Loucy (cell line): ENCODE results near the gene HIF1A.

ENCODE experiments used
- H2AFZ ChIP-seq: fragments of 200-600 bp; sonication (generic); 2 replicates; pipeline ENCODE4 v1.6.0; 2016; ENCODE audit warnings: antibody characterized with exemption, mild to moderate bottlenecking, low read length, moderate library complexity
- H3F3A ChIP-seq: fragments of 200-600 bp; 2 replicates; pipeline ENCODE4 v1.6.0; 2016; ENCODE audit warnings: antibody characterized with exemption, low read depth, mild to moderate bottlenecking
- H3K27me3 ChIP-seq: fragments of 200-600 bp; sonication (generic); 2 replicates; pipeline ENCODE4 v1.6.1; 2014; ENCODE audit warnings: low read length, mild to moderate bottlenecking; ENCODE audit not compliant: insufficient read depth, poor library complexity, severe bottlenecking
- H3K36me3 ChIP-seq: fragments of 200-600 bp; sonication (generic); 2 replicates; pipeline ENCODE4 v1.6.1; 2016; ENCODE audit warnings: low read length; ENCODE audit not compliant: insufficient read depth
- H3K4me1 ChIP-seq: fragments of 200-600 bp; sonication (generic); 2 replicates; pipeline ENCODE4 v1.5.1; 2014; ENCODE audit warnings: low read length, mild to moderate bottlenecking; ENCODE audit not compliant: insufficient read depth, poor library complexity, severe bottlenecking
- H3K4me2 ChIP-seq: fragments of 200-600 bp; sonication (generic); 2 replicates; pipeline ENCODE4 v1.6.0; 2014; ENCODE audit warnings: antibody characterized with exemption, low read length, low read depth, mild to moderate bottlenecking; ENCODE audit not compliant: poor library complexity, severe bottlenecking
- H3K4me3 ChIP-seq: fragments of 200-600 bp; sonication (generic); 2 replicates; pipeline ENCODE4 v1.5.1; 2014; ENCODE audit warnings: low read length, mild to moderate bottlenecking, mixed read lengths; ENCODE audit not compliant: poor library complexity, severe bottlenecking
- H3K79me2 ChIP-seq: fragments of 200-600 bp; sonication (generic); 2 replicates; pipeline ENCODE4 v1.6.1; 2014; ENCODE audit warnings: low read length; ENCODE audit not compliant: insufficient read depth
- H3K9ac ChIP-seq: fragments of 200-600 bp; sonication (generic); 2 replicates; pipeline ENCODE4 v1.6.0; 2014; ENCODE audit warnings: mild to moderate bottlenecking, low read depth, low read length, moderate library complexity; ENCODE audit not compliant: poor library complexity, severe bottlenecking
- H3K9me2 ChIP-seq: fragments of 200-600 bp; sonication (generic); replicated peaks from 2 replicates; pipeline ENCODE4 v1.6.1; 2016; ENCODE audit warnings: low read depth, low read length, mixed read lengths
- H3K9me3 ChIP-seq: fragments of 200-600 bp; sonication (generic); 2 replicates; pipeline ENCODE4 v1.6.1; 2014; ENCODE audit warnings: mild to moderate bottlenecking, antibody characterized with exemption, low read length, low read depth; ENCODE audit not compliant: insufficient read depth
- H4K20me1 ChIP-seq: fragments of 200-600 bp; sonication (generic); 2 replicates; pipeline ENCODE4 v1.6.0; 2014; ENCODE audit warnings: antibody characterized with exemption, low read length, mild to moderate bottlenecking; ENCODE audit not compliant: insufficient read depth, poor library complexity, severe bottlenecking
- EZH2phosphoT487 ChIP-seq: fragments of 200-600 bp; IDR thresholded peaks from 2 replicates; pipeline ENCODE4 v1.6.1; 2018; ENCODE audit warnings: antibody characterized with exemption, mild to moderate bottlenecking, moderate library complexity, borderline replicate concordance
- TF ChIP-seq, protein P1 (sequence below): fragments of 200-600 bp; sonication (generic); conservative IDR thresholded peaks from 2 replicates; pipeline ENCODE4 v1.5.1; 2014; ENCODE audit warnings: mild to moderate bottlenecking, antibody characterized with exemption, low read length

The HIF1A gene

DNA sequence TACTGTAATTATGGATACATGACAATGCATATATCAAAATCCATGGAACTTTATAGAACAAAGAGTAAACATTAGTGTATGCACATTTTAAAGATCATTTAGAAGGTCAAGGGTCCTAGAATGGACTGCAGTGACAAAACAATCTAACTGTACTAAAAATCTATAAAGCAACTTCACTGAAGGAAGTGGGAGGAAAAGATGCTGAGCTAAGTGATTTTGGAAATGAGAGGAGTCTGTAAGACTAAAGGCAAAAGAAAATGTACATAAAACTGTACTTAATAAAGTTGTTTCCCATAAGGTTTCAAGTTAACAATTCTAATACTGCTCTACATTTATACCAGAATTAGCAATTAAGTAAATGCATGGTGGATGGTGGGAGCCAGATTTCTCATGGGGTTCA lies 46.9 kb upstream of the HIF1A start:
- no peaks in the 10 kb centered on the region for H3K9me2 ChIP-seq
- H3K4me1 ChIP-seq: peaks cover 10% of the 10 kb centered on the region
- H3K4me3 ChIP-seq: no peak overlapping the region
- H3F3A ChIP-seq: no peaks in the 10 kb centered on the region
- no peaks in the 10 kb centered on the region for H3K36me3 ChIP-seq
- no peak overlapping the region for H3K4me2 ChIP-seq
- H3K27me3 ChIP-seq: no peaks in the 10 kb centered on the region
- no peak overlapping the region for H2AFZ ChIP-seq
- no peak for TF ChIP-seq EZH2phosphoT487
- TF ChIP-seq, protein P1, sequence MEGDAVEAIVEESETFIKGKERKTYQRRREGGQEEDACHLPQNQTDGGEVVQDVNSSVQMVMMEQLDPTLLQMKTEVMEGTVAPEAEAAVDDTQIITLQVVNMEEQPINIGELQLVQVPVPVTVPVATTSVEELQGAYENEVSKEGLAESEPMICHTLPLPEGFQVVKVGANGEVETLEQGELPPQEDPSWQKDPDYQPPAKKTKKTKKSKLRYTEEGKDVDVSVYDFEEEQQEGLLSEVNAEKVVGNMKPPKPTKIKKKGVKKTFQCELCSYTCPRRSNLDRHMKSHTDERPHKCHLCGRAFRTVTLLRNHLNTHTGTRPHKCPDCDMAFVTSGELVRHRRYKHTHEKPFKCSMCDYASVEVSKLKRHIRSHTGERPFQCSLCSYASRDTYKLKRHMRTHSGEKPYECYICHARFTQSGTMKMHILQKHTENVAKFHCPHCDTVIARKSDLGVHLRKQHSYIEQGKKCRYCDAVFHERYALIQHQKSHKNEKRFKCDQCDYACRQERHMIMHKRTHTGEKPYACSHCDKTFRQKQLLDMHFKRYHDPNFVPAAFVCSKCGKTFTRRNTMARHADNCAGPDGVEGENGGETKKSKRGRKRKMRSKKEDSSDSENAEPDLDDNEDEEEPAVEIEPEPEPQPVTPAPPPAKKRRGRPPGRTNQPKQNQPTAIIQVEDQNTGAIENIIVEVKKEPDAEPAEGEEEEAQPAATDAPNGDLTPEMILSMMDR: no peak
- H3K9me3 ChIP-seq: no peaks in the 10 kb centered on the region
- H4K20me1 ChIP-seq: no peaks in the 10 kb centered on the region
- H3K9ac ChIP-seq: no peak overlapping the region
- H3K79me2 ChIP-seq: no peaks in the 10 kb centered on the region

DNA sequence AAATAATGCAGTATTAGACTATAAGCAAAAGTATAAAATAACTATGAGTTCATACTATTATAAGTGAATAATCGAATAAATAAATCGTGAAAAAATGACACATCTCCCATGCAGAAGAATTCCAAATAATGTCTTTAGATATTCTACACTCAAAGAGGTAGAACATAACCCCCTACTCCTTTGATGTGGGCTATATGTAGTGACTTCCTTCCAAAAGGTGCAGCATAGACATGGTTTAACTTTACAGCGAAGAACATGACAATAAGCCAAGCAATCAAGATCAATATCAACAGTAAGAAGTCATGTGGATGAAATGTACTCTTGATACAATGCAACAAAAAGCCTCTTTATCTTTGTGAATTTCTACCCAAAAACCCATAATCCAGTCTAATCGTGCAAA lies 46.0 kb upstream of the HIF1A start:
- H4K20me1 ChIP-seq: no peaks in the 10 kb centered on the region
- no peaks in the 10 kb centered on the region for H3F3A ChIP-seq
- no peaks in the 10 kb centered on the region for H3K9me2 ChIP-seq
- no peak overlapping the region for H3K4me2 ChIP-seq
- H3K79me2 ChIP-seq: no peaks in the 10 kb centered on the region
- TF ChIP-seq, protein P1: no peak
- no peak for TF ChIP-seq EZH2phosphoT487
- peaks cover 10% of the 10 kb centered on the region for H3K4me1 ChIP-seq
- H3K4me3 ChIP-seq: no peak overlapping the region
- no peak overlapping the region for H2AFZ ChIP-seq
- H3K9me3 ChIP-seq: no peaks in the 10 kb centered on the region
- no peaks in the 10 kb centered on the region for H3K27me3 ChIP-seq
- H3K36me3 ChIP-seq: no peaks in the 10 kb centered on the region
- H3K9ac ChIP-seq: no peak overlapping the region

DNA sequence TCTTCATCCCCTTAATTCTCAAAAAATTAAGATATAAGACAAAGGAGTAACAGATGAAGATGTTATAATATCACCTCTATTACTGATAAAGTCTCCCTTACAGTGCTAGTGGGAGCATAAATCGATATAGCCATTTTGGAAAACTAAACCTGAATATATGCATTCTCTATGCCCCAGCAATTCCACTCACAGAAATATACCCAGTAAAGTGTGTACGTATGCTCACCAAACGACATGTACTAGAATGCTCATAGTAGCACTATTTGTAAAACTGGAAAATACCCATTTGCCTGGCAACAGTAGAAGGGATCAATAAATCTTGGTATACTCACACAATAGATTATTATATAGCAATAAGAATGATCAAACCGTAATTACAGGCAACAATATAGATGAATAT lies 44.0 kb upstream of the HIF1A start:
- no peaks in the 10 kb centered on the region for H3K36me3 ChIP-seq
- H3F3A ChIP-seq: no peaks in the 10 kb centered on the region
- H2AFZ ChIP-seq: no peak overlapping the region
- no peaks in the 10 kb centered on the region for H3K9me2 ChIP-seq
- H3K4me3 ChIP-seq: no peak overlapping the region
- no peaks in the 10 kb centered on the region for H3K9me3 ChIP-seq
- no peak overlapping the region for H3K4me2 ChIP-seq
- no peaks in the 10 kb centered on the region for H4K20me1 ChIP-seq
- H3K9ac ChIP-seq: no peak overlapping the region
- no peaks in the 10 kb centered on the region for H3K4me1 ChIP-seq
- TF ChIP-seq, protein P1: no peak
- TF ChIP-seq EZH2phosphoT487: no peak
- no peaks in the 10 kb centered on the region for H3K79me2 ChIP-seq
- H3K27me3 ChIP-seq: no peaks in the 10 kb centered on the region
